Esophagus muscularis mucosa (tissue), 4 donors: Measurements from ENCODE around the gene GPC2. TPM values are rescaled to one million over a fixed set of nuclear protein-coding genes. Genes with fewer than 3 reads are reported as not detected.
A peak's percentile ranks its signal among the peaks of the same experiment; 100 is the strongest.

Experiments used
- DNase-seq: peaks from one replicate; pipeline ENCODE4 v3.0.0-alpha.2; 2017; ENCODE audit errors: extremely low spot score
- H3K27ac ChIP-seq, 4 donors: fragments of 200-600 bp; sonication (generic); replicated peaks in 1 of 4; 1 replicate in 3 of 4; 2 replicates in 1 of 4; pipeline ENCODE4 v1.5.1; 2016 to 2019; ENCODE audit warnings: mild to moderate bottlenecking in 1 of 4
- H3K27me3 ChIP-seq, 4 donors: fragments of 200-600 bp; sonication (generic); one replicate each; pipeline versions ENCODE4 v1.5.1 to v1.6.0; 2016 to 2019
- H3K36me3 ChIP-seq, 4 donors: fragments of 200-600 bp; sonication (generic); one replicate each; pipeline ENCODE4 v1.5.1; 2016 to 2019
- H3K4me1 ChIP-seq, 4 donors: fragments of 200-600 bp; sonication (generic); one replicate each; pipeline ENCODE4 v1.5.1; 2016 to 2019
- H3K4me3 ChIP-seq, 4 donors: fragments of 200-600 bp; sonication (generic); 1 replicate in 2 of 4; 2 replicates in 2 of 4; pipeline ENCODE4 v1.5.1; 2016 to 2019; ENCODE audit warnings: mild to moderate bottlenecking in 4 of 4, moderate library complexity in 1 of 4
- H3K9me3 ChIP-seq, 4 donors: fragments of 200-600 bp; sonication (generic); 1 replicate in 3 of 4; 2 replicates in 1 of 4; pipeline ENCODE4 v1.5.1; 2016 to 2019
- EP300 ChIP-seq: sonication (generic); formaldehyde crosslinking; IDR thresholded peaks from one replicate; pipeline ENCODE4 v1.6.1; 2017; ENCODE audit warnings: antibody characterized with exemption
- POLR2A ChIP-seq: fragments of 450-650 bp; IDR thresholded peaks from one replicate; pipeline ENCODE4 v1.6.1; 2017; ENCODE audit warnings: antibody characterized with exemption, moderate library complexity, mild to moderate bottlenecking, low read depth
- POLR2AphosphoS5 ChIP-seq, 2 donors: sonication (generic); formaldehyde crosslinking; IDR thresholded peaks; one replicate each; pipeline ENCODE4 v1.6.1; 2017; ENCODE audit warnings: antibody characterized with exemption in 2 of 2
- WGBS: methylation state at CpG from one replicate; pipeline ENCODE4 v1.1.5; 2018; 5-methylcytosine and 5-hydroxymethylcytosine counted together
- intact Hi-C: fragments of 100-400 bp; cut with DNase I; formaldehyde crosslinking; loops from one replicate; pipeline ENCODE4 v1.15.1; 2023
- total RNA-seq, 4 donors: library from RNA; depleted of rRNA; stranded (reverse); fragments of >200 nt; gene quantifications; one replicate each; pipeline versions ENCODE4 v1.1.0 to v1.2.1, GENCODE V29; 2016
- TF ChIP-seq, protein P1 (sequence below), 3 experiments: fragments of 200-600 bp in 2 of 3; fragments of 450-650 bp in 1 of 3; sonication (generic) in 2 of 3; IDR thresholded peaks; one replicate each; pipeline ENCODE4 v1.5.1; 2017 to 2019; ENCODE audit warnings: antibody characterized with exemption in 3 of 3, mild to moderate bottlenecking in 2 of 3, moderate library complexity in 1 of 3

The GPC2 gene
- total RNA-seq, 4 donors from 2014 or later: 0.33 to 1.0 (median 0.71) TPM

DNA sequence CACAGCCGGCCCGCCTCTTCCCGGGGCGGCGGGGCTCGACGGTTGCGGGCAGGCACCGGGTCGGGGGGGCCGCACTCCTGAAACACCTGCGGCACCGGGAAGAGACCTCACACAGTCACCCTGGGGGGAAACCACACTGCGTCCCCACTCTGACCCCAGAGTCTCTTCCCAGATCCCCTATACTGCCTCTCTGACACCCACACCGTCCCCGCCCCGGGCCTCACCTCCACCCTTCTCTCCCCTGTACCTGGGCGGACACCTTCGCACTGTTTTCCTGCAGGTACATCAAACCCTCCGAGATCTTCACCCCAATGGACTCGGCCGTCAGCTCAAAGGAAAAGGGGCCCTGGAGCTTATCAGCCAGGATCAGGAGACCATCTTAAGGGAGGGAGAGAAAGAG, 5.3 kb downstream of the GPC2 start:
- Histone ChIP-seq H3K9me3 (no peaks in the 10 kb centered on the region), H3K36me3 (no peaks in the 10 kb centered on the region), H3K27me3 (peaks cover 0 to 24% (median 7%) of the 10 kb centered on the region in 4 donors), H3K4me1 (peaks cover 16 to 47% (median 39%) of the 10 kb centered on the region in 4 donors), H3K27ac (no peak overlapping the region), H3K4me3 (peak overlapping the region; percentile 53 to 64 (median 54))
- WGBS: 62% methylated on average over 9 of the region's 22 CpGs
- DNase-seq: no peak
- TF ChIP-seq POLR2AphosphoS5 (IDR thresholded peaks at IDR 0.05) (no peak), EP300 (no peak), POLR2A (no peak)
- TF ChIP-seq, protein P1, sequence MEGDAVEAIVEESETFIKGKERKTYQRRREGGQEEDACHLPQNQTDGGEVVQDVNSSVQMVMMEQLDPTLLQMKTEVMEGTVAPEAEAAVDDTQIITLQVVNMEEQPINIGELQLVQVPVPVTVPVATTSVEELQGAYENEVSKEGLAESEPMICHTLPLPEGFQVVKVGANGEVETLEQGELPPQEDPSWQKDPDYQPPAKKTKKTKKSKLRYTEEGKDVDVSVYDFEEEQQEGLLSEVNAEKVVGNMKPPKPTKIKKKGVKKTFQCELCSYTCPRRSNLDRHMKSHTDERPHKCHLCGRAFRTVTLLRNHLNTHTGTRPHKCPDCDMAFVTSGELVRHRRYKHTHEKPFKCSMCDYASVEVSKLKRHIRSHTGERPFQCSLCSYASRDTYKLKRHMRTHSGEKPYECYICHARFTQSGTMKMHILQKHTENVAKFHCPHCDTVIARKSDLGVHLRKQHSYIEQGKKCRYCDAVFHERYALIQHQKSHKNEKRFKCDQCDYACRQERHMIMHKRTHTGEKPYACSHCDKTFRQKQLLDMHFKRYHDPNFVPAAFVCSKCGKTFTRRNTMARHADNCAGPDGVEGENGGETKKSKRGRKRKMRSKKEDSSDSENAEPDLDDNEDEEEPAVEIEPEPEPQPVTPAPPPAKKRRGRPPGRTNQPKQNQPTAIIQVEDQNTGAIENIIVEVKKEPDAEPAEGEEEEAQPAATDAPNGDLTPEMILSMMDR (IDR thresholded peaks at IDR 0.05): no peak
- intact Hi-C loops: no loop called here

DNA sequence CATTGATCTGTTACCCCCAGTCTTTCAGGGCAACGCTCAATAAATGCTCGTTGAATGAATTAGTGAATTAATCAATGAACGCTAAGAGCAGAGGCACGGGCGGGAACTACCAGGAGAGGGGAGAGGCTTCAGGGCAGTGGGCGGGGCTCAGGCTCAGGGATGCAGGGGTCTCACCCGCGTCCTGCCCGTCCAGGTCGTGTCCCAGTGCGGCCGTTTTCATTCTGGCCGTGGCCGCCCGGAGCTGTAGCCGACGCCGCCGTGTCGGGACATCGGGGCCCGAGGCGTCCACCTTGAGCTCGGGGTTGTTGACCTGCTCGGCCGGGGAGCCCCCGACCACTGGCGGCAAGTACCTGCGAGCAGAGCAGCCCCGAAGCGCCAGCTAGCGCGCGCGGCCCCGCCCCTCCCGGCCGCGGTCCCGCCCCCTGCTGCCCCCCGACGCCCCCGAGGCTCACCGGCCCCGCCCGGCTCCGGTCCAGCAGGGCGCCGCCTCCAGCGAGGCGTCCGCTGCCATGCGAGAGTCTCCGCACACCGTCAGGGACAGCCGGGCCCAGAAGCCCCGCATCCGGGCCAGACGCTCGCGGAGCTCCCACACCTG, 6.0 kb downstream of the GPC2 start:
- H3K4me1 ChIP-seq: peaks cover 13 to 47% (median 39%) of the 10 kb centered on the region in 4 donors
- no peaks in the 10 kb centered on the region for H3K36me3 ChIP-seq
- DNase-seq: no peak
- intact Hi-C loops: no loop called here
- WGBS: 22% methylated on average over 18 of the region's 61 CpGs
- H3K4me3 ChIP-seq: peak overlapping the region; percentile 53 to 64 (median 54)
- peaks cover 0 to 31% (median 7%) of the 10 kb centered on the region in 4 donors for H3K27me3 ChIP-seq
- H3K9me3 ChIP-seq: no peaks in the 10 kb centered on the region
- TF ChIP-seq POLR2AphosphoS5 (IDR thresholded peaks at IDR 0.05) (no peak), POLR2A (no peak), EP300 (no peak)
- TF ChIP-seq, protein P1 (IDR thresholded peaks at IDR 0.05): no peak
- H3K27ac ChIP-seq: no peak overlapping the region

DNA sequence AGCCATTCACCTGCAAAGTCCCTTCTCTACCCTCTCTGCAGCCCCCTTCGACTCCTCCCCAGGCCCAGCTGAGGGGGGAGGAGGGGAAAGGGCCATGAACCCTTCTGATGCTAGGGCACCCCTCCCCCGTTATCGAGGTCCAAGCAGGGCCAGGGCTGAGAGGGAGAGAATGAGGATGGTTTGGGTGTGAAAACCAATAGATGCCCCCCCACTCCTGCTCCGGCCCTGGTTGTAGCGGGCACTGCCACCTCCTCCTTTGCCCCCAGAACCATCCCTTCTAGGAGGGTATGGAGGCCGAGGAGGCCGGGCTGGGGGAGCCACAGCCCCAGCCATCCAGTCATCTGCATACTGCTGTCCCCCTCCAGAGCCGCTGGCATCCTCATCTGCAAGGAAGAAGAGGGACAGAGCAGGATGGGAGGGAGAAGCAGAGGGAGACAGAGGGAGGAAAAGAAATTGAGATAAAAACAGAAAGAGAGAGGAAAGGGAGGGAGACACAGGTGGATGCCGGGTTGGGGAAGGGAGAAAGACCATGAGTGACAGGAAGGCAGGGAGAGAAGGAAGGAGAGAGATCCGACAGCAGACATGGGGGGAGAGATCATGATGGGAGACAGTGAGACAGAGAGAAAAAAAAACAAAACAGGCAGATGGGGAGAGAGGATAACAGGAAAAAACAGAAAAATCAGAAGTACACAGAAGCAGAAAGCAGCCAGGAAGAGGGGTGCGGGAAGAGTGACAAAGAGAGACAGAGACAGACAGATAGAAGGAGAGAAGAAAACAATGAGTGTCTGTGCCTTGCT, 6.9 kb downstream of the GPC2 start:
- 86% methylated on average over 9 of the region's 11 CpGs for WGBS
- intact Hi-C loops: no loop called here
- Histone ChIP-seq H3K36me3 (no peaks in the 10 kb centered on the region), H3K9me3 (no peaks in the 10 kb centered on the region), H3K27me3 (peaks cover 0 to 31% (median 7%) of the 10 kb centered on the region in 4 donors), H3K4me1 (peaks cover 13 to 45% (median 38%) of the 10 kb centered on the region in 4 donors), H3K27ac (no peak overlapping the region), H3K4me3 (no peak overlapping the region)
- no peak for DNase-seq
- TF ChIP-seq POLR2A (no peak), POLR2AphosphoS5 (IDR thresholded peaks at IDR 0.05) (no peak), EP300 (no peak)
- TF ChIP-seq, protein P1 (IDR thresholded peaks at IDR 0.05): no peak

DNA sequence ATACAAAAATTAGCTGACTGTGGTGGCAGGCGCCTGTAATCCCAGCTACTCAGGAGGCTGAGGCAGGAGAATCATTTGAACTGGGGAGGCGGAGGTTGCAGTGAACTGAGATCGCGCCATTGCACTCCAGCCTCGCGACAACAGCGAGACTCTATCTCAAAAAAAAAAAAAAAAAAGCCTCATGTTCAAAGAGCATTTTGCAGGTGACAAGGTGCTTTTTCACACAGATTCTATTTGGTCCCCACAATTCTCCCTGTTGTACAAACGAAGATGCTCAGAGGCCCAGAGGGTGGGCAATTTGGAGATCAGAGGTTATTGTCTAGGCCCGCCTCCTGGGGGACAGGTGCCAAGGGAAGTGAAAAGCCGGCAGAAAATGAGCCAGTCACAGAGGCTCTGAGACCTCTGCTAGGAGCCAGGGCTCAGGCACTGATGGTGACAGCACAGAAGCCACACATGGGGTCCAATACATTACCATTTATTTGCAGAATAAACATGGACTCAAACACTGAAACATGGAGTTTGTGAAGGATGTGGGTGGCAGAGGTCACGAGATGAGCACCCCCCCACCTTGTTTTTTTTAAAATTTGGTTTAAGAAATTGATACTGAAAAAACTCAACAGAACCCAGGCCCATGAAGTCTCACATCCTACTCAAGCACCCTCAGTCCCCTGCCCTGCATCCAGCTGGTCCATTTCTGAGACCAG, 7.9 kb downstream of the GPC2 start:
- WGBS: 92% methylated on average over 11 of the region's 11 CpGs
- Histone ChIP-seq H3K9me3 (no peaks in the 10 kb centered on the region), H3K4me3 (peak overlapping the region in 3 of 4 donors; percentile 45 to 61 (median 55)), H3K36me3 (no peaks in the 10 kb centered on the region), H3K27ac (peak overlapping the region; percentile 67 to 72 (median 70)), H3K27me3 (peaks cover 0 to 31% (median 7%) of the 10 kb centered on the region in 4 donors), H3K4me1 (peaks cover 13 to 45% (median 38%) of the 10 kb centered on the region in 4 donors)
- TF ChIP-seq POLR2AphosphoS5 (IDR thresholded peaks at IDR 0.05): no peak
- TF ChIP-seq EP300: no peak
- TF ChIP-seq, protein P1 (IDR thresholded peaks at IDR 0.05): no peak
- TF ChIP-seq POLR2A: no peak
- DNase-seq: no peak
- intact Hi-C loops: no loop called here
